GM23338 (cell line): Measurements from ENCODE around the gene PRKD1.

Experiments
- EZH2 ChIP-seq: fragments of 200-600 bp; sonication (generic); IDR thresholded peaks from one replicate; pipeline ENCODE4 v1.8.0; 2017; ENCODE audit warnings: antibody characterized with exemption, mild to moderate bottlenecking, low read depth; ENCODE audit not compliant: unreplicated experiment
- EZH2phosphoT487 ChIP-seq: fragments of 200-600 bp; sonication (generic); IDR thresholded peaks from one replicate; pipeline ENCODE4 v1.8.1; 2018; ENCODE audit warnings: antibody characterized with exemption; ENCODE audit not compliant: unreplicated experiment
- JUNB ChIP-seq: IDR thresholded peaks from one replicate; pipeline ENCODE4 v1.6.1; 2016; ENCODE audit warnings: antibody characterized with exemption; ENCODE audit not compliant: unreplicated experiment
- NANOG ChIP-seq: IDR thresholded peaks from 2 replicates; pipeline ENCODE4 v1.6.1; 2016; ENCODE audit warnings: antibody characterized with exemption, borderline replicate concordance
- POLR2AphosphoS5 ChIP-seq: IDR thresholded peaks from 2 replicates; pipeline ENCODE4 v1.6.1; 2016; ENCODE audit warnings: antibody characterized with exemption, low read depth
- STAT1 ChIP-seq: IDR thresholded peaks from one replicate; pipeline ENCODE4 v1.6.1; 2016; ENCODE audit warnings: antibody characterized with exemption; ENCODE audit not compliant: unreplicated experiment
- ZNF114 ChIP-seq: fragments of 250-450 bp; sonication (Bioruptor Pico); IDR thresholded peaks from 2 replicates; pipeline ENCODE4 v1.5.0; 2020; ENCODE audit warnings: mild to moderate bottlenecking, moderate library complexity
- ZNF331 ChIP-seq: fragments of 250-450 bp; sonication (Bioruptor Pico); IDR thresholded peaks from 2 replicates; pipeline ENCODE4 v1.5.0; 2020; ENCODE audit warnings: low read depth, mild to moderate bottlenecking, moderate library complexity
- TF ChIP-seq, protein P1 (sequence below), 2 experiments: fragments of 200-600 bp in 1 of 2; sonication (generic) in 1 of 2; conservative IDR thresholded peaks; 2 replicates each; pipeline versions ENCODE4 v1.5.1 to v1.6.1; 2016 to 2017; ENCODE audit warnings: antibody characterized with exemption in 2 of 2, low read depth in 2 of 2, mild to moderate bottlenecking in 2 of 2, moderate library complexity in 1 of 2
- TF ChIP-seq, protein P2 (sequence below): IDR thresholded peaks from one replicate; pipeline ENCODE4 v1.6.1; 2018; ENCODE audit warnings: antibody characterized with exemption; ENCODE audit not compliant: unreplicated experiment

DNA sequence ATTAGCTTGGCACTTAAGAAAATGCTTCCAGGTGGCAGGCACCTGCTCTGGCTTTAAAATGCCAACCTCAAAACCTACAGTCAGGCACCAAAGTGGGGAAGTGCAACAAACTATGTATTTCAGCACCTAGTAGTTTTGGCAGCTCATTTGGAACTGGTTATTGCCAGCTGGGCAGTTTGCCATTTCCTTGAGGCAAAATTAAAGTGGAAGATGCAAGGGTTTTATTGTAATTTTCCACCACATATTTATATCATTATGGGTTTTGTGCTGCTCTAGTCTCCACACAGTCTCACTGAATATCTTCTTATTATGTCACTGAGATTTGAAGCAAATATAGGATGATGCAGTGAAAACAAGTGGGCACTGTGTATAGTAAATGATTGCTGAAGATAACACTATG is 117.0 kb downstream of the PRKD1 start:
- TF ChIP-seq, protein P1, sequence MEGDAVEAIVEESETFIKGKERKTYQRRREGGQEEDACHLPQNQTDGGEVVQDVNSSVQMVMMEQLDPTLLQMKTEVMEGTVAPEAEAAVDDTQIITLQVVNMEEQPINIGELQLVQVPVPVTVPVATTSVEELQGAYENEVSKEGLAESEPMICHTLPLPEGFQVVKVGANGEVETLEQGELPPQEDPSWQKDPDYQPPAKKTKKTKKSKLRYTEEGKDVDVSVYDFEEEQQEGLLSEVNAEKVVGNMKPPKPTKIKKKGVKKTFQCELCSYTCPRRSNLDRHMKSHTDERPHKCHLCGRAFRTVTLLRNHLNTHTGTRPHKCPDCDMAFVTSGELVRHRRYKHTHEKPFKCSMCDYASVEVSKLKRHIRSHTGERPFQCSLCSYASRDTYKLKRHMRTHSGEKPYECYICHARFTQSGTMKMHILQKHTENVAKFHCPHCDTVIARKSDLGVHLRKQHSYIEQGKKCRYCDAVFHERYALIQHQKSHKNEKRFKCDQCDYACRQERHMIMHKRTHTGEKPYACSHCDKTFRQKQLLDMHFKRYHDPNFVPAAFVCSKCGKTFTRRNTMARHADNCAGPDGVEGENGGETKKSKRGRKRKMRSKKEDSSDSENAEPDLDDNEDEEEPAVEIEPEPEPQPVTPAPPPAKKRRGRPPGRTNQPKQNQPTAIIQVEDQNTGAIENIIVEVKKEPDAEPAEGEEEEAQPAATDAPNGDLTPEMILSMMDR (conservative IDR thresholded peaks at IDR 0.05; ENCODE audit: low read depth in 2 of 2) = no peak
- TF ChIP-seq POLR2AphosphoS5 (no peak), STAT1 (no peak), EZH2 (no peak), EZH2phosphoT487 (no peak), JUNB (no peak), ZNF114 (CRISPR knock-in tag) (no peak), ZNF331 (no peak), NANOG (no peak)
- TF ChIP-seq, protein P2, sequence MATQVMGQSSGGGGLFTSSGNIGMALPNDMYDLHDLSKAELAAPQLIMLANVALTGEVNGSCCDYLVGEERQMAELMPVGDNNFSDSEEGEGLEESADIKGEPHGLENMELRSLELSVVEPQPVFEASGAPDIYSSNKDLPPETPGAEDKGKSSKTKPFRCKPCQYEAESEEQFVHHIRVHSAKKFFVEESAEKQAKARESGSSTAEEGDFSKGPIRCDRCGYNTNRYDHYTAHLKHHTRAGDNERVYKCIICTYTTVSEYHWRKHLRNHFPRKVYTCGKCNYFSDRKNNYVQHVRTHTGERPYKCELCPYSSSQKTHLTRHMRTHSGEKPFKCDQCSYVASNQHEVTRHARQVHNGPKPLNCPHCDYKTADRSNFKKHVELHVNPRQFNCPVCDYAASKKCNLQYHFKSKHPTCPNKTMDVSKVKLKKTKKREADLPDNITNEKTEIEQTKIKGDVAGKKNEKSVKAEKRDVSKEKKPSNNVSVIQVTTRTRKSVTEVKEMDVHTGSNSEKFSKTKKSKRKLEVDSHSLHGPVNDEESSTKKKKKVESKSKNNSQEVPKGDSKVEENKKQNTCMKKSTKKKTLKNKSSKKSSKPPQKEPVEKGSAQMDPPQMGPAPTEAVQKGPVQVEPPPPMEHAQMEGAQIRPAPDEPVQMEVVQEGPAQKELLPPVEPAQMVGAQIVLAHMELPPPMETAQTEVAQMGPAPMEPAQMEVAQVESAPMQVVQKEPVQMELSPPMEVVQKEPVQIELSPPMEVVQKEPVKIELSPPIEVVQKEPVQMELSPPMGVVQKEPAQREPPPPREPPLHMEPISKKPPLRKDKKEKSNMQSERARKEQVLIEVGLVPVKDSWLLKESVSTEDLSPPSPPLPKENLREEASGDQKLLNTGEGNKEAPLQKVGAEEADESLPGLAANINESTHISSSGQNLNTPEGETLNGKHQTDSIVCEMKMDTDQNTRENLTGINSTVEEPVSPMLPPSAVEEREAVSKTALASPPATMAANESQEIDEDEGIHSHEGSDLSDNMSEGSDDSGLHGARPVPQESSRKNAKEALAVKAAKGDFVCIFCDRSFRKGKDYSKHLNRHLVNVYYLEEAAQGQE = no peak
